Fibroblast of villous mesenchyme (primary cell): Measurements from ENCODE around the gene NSDHL. TPM values are rescaled to one million over a fixed set of nuclear protein-coding genes. Genes with fewer than 3 reads are reported as not detected.

ENCODE experiments used
- DNase-seq: peaks from one replicate; pipeline ENCODE4 v3.0.0-alpha.2; 2010; ENCODE audit warnings: low read depth
- H3K4me3 ChIP-seq: 2 replicates; pipeline ENCODE4 v1.5.1; 2011; ENCODE audit warnings: low read depth, mild to moderate bottlenecking, low read length
- total RNA-seq: library from RNA; depleted of rRNA; stranded (reverse); fragments of >200 nt; gene quantifications from 2 replicates; pipeline ENCODE4 v1.2.3, GENCODE V29; 2012
- TF ChIP-seq, protein P1 (sequence below): IDR thresholded peaks from 2 replicates; pipeline ENCODE4 v1.5.1; 2012; ENCODE audit warnings: low read depth, mild to moderate bottlenecking, low read length; ENCODE audit not compliant: insufficient read depth

Gene NSDHL
- total RNA-seq, 1 donor, result 28.5 TPM

DNA sequence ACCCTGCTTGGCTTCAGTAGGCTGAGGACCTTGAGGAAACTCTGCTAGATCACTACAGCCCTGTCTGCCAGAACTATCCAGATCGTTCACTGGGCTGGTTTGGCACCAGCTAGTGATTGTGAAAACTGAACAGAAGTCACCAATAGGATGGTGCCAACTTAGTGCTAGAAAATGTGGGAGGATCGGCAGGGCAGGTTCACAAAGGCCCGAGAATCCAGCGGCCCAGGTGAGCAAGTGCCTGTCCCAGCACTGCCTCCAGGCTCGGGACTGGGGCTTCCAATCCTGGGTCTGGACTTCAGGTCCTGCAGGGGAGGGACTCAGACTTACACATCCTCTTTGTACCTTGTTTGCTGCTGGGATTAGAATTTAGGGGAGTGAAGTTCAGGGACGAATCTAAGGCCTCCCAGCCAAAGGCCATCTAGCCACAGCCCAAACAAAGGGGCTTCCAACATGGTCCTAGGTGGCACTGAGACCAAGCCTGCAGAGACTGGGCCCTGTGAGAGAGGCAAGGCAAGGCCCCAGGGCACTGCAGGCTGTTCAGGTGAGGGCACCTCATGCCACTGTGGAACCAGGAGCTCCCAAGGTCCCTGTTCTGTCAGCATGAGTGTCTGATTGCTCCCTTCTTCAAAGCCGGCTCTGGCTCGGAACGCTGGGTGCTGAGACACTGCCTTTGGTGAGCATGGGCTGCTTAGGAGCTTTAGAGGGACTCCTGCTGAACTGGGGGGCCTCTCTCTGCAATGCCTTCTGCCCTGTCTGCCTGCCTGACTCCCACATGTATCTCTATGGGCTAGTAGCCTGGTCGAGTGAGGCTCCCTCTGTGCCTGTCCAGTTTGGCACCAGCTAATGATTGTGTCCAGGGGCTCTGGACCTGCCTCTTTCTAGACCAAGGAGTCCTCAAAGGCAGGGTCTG lies 46.3 kb downstream of the NSDHL start:
- H3K4me3 ChIP-seq, result no peak overlapping the region
- DNase-seq, result no peak
- TF ChIP-seq, protein P1, sequence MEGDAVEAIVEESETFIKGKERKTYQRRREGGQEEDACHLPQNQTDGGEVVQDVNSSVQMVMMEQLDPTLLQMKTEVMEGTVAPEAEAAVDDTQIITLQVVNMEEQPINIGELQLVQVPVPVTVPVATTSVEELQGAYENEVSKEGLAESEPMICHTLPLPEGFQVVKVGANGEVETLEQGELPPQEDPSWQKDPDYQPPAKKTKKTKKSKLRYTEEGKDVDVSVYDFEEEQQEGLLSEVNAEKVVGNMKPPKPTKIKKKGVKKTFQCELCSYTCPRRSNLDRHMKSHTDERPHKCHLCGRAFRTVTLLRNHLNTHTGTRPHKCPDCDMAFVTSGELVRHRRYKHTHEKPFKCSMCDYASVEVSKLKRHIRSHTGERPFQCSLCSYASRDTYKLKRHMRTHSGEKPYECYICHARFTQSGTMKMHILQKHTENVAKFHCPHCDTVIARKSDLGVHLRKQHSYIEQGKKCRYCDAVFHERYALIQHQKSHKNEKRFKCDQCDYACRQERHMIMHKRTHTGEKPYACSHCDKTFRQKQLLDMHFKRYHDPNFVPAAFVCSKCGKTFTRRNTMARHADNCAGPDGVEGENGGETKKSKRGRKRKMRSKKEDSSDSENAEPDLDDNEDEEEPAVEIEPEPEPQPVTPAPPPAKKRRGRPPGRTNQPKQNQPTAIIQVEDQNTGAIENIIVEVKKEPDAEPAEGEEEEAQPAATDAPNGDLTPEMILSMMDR, result no peak

DNA sequence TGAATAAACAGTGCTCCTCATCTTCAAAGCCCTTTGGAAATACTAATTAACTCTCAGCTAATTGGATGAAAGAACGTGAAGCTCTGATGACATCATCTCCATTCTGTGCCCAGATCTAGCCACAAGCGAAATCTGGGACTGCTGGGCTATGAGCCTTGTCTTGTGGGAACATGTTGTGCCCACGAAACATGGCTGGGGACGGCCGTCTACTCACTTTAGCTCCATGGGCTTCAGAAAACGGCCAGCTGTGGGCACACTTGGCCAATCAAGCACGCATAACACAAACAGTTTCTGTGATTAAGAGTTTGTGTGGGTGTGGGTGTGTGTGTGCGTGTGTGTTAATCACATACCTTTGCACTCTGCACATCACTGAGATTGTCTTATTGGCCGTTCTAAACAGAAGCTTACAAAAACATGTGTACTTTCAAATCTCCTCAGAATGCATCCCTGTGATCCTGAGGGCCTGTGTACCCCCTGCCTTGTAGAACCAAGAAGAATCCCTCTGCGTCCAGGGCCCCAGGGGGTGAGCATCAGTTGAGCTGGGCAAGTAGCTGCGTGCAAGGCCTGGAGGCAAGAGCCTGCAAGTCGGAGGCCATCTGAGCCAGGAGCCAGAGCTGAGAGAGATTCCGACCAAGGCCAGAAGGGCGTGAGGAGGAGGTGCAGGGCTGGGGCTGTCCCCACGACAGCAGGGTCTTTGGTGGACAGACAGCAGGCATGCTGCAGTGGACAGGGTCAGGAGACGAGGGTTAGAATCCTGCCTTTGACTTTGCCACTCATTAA lies 48.3 kb downstream of the NSDHL start:
- no peak for DNase-seq
- no peak overlapping the region for H3K4me3 ChIP-seq

DNA sequence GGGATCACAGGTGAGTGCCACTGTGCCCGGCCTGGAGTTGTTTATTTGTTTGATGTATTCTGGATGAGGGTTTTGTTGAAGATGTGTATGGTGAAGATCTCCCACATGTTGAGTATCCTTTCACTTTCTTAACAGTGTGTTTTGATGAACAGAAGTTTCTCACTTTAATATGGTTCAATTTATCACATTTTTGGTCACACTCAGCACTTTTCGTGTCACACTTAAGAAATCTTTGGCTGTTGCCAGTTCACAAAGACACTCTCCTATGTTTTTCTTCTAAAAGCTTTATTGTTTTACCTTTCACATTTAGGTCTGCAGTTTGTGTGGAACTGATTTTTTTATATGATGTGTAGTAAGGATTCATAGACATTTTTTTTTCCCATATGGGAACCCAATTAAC lies 50.4 kb downstream of the NSDHL start:
- no peak for DNase-seq
- no peak overlapping the region for H3K4me3 ChIP-seq
- TF ChIP-seq, protein P1, result no peak

More for the DNA sequence above, 48.3 kb downstream of the NSDHL start:
- TF ChIP-seq, protein P1, result no peak

DNA sequence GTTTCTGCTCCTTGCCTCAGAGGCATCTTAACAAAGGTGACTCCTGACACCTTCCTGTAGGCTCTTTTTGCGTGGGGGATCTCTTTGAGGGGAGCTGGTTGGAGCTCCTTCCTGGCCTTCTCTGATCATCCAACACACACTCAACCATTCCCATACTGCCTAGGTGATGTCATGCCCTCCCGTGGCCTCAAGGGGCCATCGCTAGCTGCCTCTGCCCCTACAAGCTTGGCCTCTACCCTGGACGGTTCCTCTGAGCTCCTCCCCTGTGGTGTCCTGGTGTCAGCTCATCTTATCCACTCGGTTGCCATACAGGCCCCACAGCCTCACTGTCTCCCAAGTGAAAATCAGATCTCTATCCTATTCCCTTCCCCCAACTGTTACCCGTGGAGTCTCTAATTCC lies 53.3 kb downstream of the NSDHL start:
- TF ChIP-seq, protein P1, result no peak
- DNase-seq, result no peak
- H3K4me3 ChIP-seq, result no peak overlapping the region

DNA sequence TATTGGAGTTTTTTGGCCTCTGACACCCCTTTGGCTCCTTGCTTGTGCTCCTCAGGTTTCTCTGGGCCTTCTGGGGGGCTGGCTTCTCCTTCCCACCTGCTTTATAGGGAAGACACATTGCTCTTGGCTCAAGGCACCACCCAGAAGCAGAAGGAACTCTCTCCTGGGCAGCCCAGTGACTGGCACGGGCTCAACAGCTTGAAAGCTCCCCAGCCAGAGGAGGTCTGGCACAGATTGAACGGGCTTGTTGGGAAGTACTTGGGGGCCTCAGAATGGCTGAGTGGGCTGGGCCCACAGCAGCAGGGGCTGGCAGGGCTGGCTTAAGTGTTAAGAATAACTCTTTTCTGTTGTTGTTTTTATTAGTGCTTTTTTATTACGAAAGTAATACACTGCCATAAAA lies 55.9 kb downstream of the NSDHL start:
- DNase-seq, result no peak
- H3K4me3 ChIP-seq, result no peak overlapping the region
- TF ChIP-seq, protein P1, result no peak

DNA sequence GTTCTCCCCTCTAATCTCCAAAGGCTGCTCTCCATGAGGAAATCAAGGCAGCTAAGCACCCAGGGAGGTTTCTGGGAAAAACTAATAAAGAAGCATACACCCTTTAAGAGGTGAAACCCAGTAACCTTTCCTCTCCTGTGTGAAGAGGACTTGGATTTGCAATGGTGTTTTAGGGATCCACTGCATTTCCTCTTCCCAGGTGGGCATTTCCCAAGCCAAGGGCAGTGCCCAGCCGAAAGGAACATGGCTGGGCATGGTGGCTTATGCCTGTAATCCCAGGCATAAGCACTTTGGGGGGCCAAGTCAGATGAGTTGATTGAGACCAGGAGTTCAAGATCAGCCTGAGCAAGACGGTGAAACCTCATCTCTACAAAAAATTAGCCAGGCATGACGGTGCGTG lies 61.6 kb downstream of the NSDHL start:
- TF ChIP-seq, protein P1, result no peak
- DNase-seq, result no peak

More for the DNA sequence above, 61.6 kb downstream of the NSDHL start:
- no peak overlapping the region for H3K4me3 ChIP-seq
